ENCODE results near the gene PAPPA. TPM values are rescaled to one million over a fixed set of nuclear protein-coding genes. Genes with fewer than 3 reads are reported as not detected.

Gene PAPPA
- total and polyA plus RNA-seq, 2 of the 8 experiments (the other 6 are each of a cell fraction or from before 2014, with no cell fraction given): 0.18 to 0.63 TPM

- no peak for TF ChIP-seq CTCF (IDR thresholded peaks at IDR 0.05; ENCODE audit: control extremely low read depth in 1 of 3, insufficient read depth in 1 of 3, low read depth in 1 of 3, low read length in 3 of 3)
- TF ChIP-seq SP1 (IDR thresholded peaks at IDR 0.05; ENCODE audit: low read depth, low read length): no peak
- no peak for TF ChIP-seq BRCA1 (IDR thresholded peaks at IDR 0.05; ENCODE audit: low read depth, low read length)
- no peak for TF ChIP-seq SIRT6 (IDR thresholded peaks at IDR 0.05; ENCODE audit: low read length)
- no peak for TF ChIP-seq RAD21 (IDR thresholded peaks at IDR 0.05 in 1 of 2, conservative IDR thresholded peaks at IDR 0.05 in 1 of 2; ENCODE audit: low read depth in 2 of 2, low read length in 2 of 2)
- TF ChIP-seq EGR1 (IDR thresholded peaks at IDR 0.05; ENCODE audit: borderline replicate concordance, low read depth, low read length): no peak
Observed at GRCh38 chr9:116207371-116208111, 54.0 kb downstream of the PAPPA start (continued).

Measured in H1 (cell line).